ENCODE measurements around the gene TGFBR2. TPM values are rescaled to one million over a fixed set of nuclear protein-coding genes. Genes with fewer than 3 reads are reported as not detected.

Gene TGFBR2
- total RNA-seq, result 58.2 and 59.6 TPM in 2 replicates

GRCh38 chr3:30606301-30607031 lies at the start of gene TGFBR2:
TGFBR2 (plus strand) TSS chr3:30606601; CDS start chr3:30606884, 283 bp downstream.
- Mint-ChIP-seq H3K27ac (peak within 1 kb of the TSS; percentile 98), H3K4me3 (peak within 1 kb of the TSS; percentile 97), H3K4me1 (ENCODE audit: low read depth) (peaks cover 72% of the 10 kb centered on the region), H3K27me3 (ENCODE audit: insufficient read depth) (no peaks in the 10 kb centered on the region), H3K9me3 (no peaks in the 10 kb centered on the region), H3K36me3 (ENCODE audit: low read depth) (peaks cover 25% of the 10 kb centered on the region)
- intact Hi-C loops (cut with micrococcal nuclease), result loop anchor here (1.0 to 10.0 kb wide), 12 partner anchors 14 to 1422 kb away; no protein-coding TSS in a partner anchor
- DNase-seq (ENCODE audit: low spot score), result peak; percentile 81

- H3K27me3 Mint-ChIP-seq (ENCODE audit: insufficient read depth), result no peaks in the 10 kb centered on the region
Measured at GRCh38 chr3:30557746-30558303, 48.6 kb upstream of the TGFBR2 start.

GRCh38 chr3:30563956-30564355 lies 42.4 kb upstream of the TGFBR2 start:
- intact Hi-C loops (cut with micrococcal nuclease), result no loop called here
- Mint-ChIP-seq H3K4me3 (no peak overlapping the region), H3K4me1 (ENCODE audit: low read depth) (no peaks in the 10 kb centered on the region), H3K27ac (no peak overlapping the region), H3K36me3 (ENCODE audit: low read depth) (peaks cover 3% of the 10 kb centered on the region), H3K27me3 (ENCODE audit: insufficient read depth) (peaks cover 6% of the 10 kb centered on the region), H3K9me3 (peaks cover 13% of the 10 kb centered on the region)
- DNase-seq (ENCODE audit: low spot score), result no peak

More at GRCh38 chr3:30557746-30558303, 48.6 kb upstream of the TGFBR2 start:
- Mint-ChIP-seq H3K36me3 (ENCODE audit: low read depth) (peaks cover 3% of the 10 kb centered on the region), H3K27ac (no peak overlapping the region), H3K4me3 (no peak overlapping the region), H3K9me3 (peaks cover 4% of the 10 kb centered on the region), H3K4me1 (ENCODE audit: low read depth) (peaks cover 6% of the 10 kb centered on the region)
- DNase-seq (ENCODE audit: low spot score), result no peak
- intact Hi-C loops (cut with micrococcal nuclease), result no loop called here

GRCh38 chr3:30567139-30567753 lies 39.2 kb upstream of the TGFBR2 start:
- H3K27me3 Mint-ChIP-seq (ENCODE audit: insufficient read depth), result peaks cover 8% of the 10 kb centered on the region
- DNase-seq (ENCODE audit: low spot score), result no peak
- H3K4me1 Mint-ChIP-seq (ENCODE audit: low read depth), result no peaks in the 10 kb centered on the region
- H3K36me3 Mint-ChIP-seq (ENCODE audit: low read depth), result no peaks in the 10 kb centered on the region
- no peak overlapping the region for H3K27ac Mint-ChIP-seq
- intact Hi-C loops (cut with micrococcal nuclease), result no loop called here
- peaks cover 17% of the 10 kb centered on the region for H3K9me3 Mint-ChIP-seq
- no peak overlapping the region for H3K4me3 Mint-ChIP-seq

GRCh38 chr3:30576946-30577345 lies 29.5 kb upstream of the TGFBR2 start:
- H3K9me3 Mint-ChIP-seq, result peaks cover 5% of the 10 kb centered on the region
- no peaks in the 10 kb centered on the region for H3K27me3 Mint-ChIP-seq (ENCODE audit: insufficient read depth)
- peaks cover 2% of the 10 kb centered on the region for H3K36me3 Mint-ChIP-seq (ENCODE audit: low read depth)
- DNase-seq (ENCODE audit: low spot score), result no peak
- intact Hi-C loops (cut with micrococcal nuclease), result no loop called here
- no peak overlapping the region for H3K27ac Mint-ChIP-seq
- H3K4me3 Mint-ChIP-seq, result no peak overlapping the region
- H3K4me1 Mint-ChIP-seq (ENCODE audit: low read depth), result peaks cover 13% of the 10 kb centered on the region

- Mint-ChIP-seq H3K27me3 (ENCODE audit: insufficient read depth) (no peaks in the 10 kb centered on the region), H3K27ac (no peak overlapping the region), H3K9me3 (peaks cover 5% of the 10 kb centered on the region), H3K4me1 (ENCODE audit: low read depth) (peaks cover 13% of the 10 kb centered on the region), H3K4me3 (no peak overlapping the region), H3K36me3 (ENCODE audit: low read depth) (peaks cover 2% of the 10 kb centered on the region)
- intact Hi-C loops (cut with micrococcal nuclease), result no loop called here
- no peak for DNase-seq (ENCODE audit: low spot score)
Measured at GRCh38 chr3:30577788-30578187, 28.6 kb upstream of the TGFBR2 start.

GRCh38 chr3:30578479-30578878 lies 27.9 kb upstream of the TGFBR2 start:
- peaks cover 2% of the 10 kb centered on the region for H3K36me3 Mint-ChIP-seq (ENCODE audit: low read depth)
- DNase-seq (ENCODE audit: low spot score), result no peak
- H3K27me3 Mint-ChIP-seq (ENCODE audit: insufficient read depth), result no peaks in the 10 kb centered on the region
- H3K9me3 Mint-ChIP-seq, result peaks cover 5% of the 10 kb centered on the region
- intact Hi-C loops (cut with micrococcal nuclease), result no loop called here
- H3K27ac Mint-ChIP-seq, result no peak overlapping the region
- H3K4me3 Mint-ChIP-seq, result no peak overlapping the region
- H3K4me1 Mint-ChIP-seq (ENCODE audit: low read depth), result peaks cover 13% of the 10 kb centered on the region

- H3K4me1 Mint-ChIP-seq (ENCODE audit: low read depth), result peaks cover 13% of the 10 kb centered on the region
- H3K27ac Mint-ChIP-seq, result no peak overlapping the region
- H3K4me3 Mint-ChIP-seq, result no peak overlapping the region
- intact Hi-C loops (cut with micrococcal nuclease), result no loop called here
- H3K36me3 Mint-ChIP-seq (ENCODE audit: low read depth), result peaks cover 2% of the 10 kb centered on the region
- peaks cover 4% of the 10 kb centered on the region for H3K9me3 Mint-ChIP-seq
- H3K27me3 Mint-ChIP-seq (ENCODE audit: insufficient read depth), result no peaks in the 10 kb centered on the region
- DNase-seq (ENCODE audit: low spot score), result no peak
Measured at GRCh38 chr3:30578986-30579579, 27.3 kb upstream of the TGFBR2 start.

GRCh38 chr3:30581067-30581585 lies 25.3 kb upstream of the TGFBR2 start:
- Mint-ChIP-seq H3K4me1 (ENCODE audit: low read depth) (peaks cover 13% of the 10 kb centered on the region), H3K27ac (no peak overlapping the region), H3K27me3 (ENCODE audit: insufficient read depth) (no peaks in the 10 kb centered on the region), H3K9me3 (no peaks in the 10 kb centered on the region), H3K4me3 (no peak overlapping the region), H3K36me3 (ENCODE audit: low read depth) (peaks cover 2% of the 10 kb centered on the region)
- intact Hi-C loops (cut with micrococcal nuclease), result no loop called here
- DNase-seq (ENCODE audit: low spot score), result no peak

- H3K27me3 Mint-ChIP-seq (ENCODE audit: insufficient read depth), result no peaks in the 10 kb centered on the region
- H3K9me3 Mint-ChIP-seq, result no peaks in the 10 kb centered on the region
- no peak overlapping the region for H3K27ac Mint-ChIP-seq
- H3K4me3 Mint-ChIP-seq, result no peak overlapping the region
- intact Hi-C loops (cut with micrococcal nuclease), result no loop called here
- H3K36me3 Mint-ChIP-seq (ENCODE audit: low read depth), result peaks cover 2% of the 10 kb centered on the region
- peaks cover 13% of the 10 kb centered on the region for H3K4me1 Mint-ChIP-seq (ENCODE audit: low read depth)
- DNase-seq (ENCODE audit: low spot score), result no peak
Measured at GRCh38 chr3:30581982-30582381, 24.4 kb upstream of the TGFBR2 start.

- H3K27ac Mint-ChIP-seq, result no peak overlapping the region
- no peak overlapping the region for H3K4me3 Mint-ChIP-seq
- no peak for DNase-seq (ENCODE audit: low spot score)
- H3K9me3 Mint-ChIP-seq, result no peaks in the 10 kb centered on the region
- H3K27me3 Mint-ChIP-seq (ENCODE audit: insufficient read depth), result no peaks in the 10 kb centered on the region
- no peaks in the 10 kb centered on the region for H3K4me1 Mint-ChIP-seq (ENCODE audit: low read depth)
- intact Hi-C loops (cut with micrococcal nuclease), result no loop called here
- no peaks in the 10 kb centered on the region for H3K36me3 Mint-ChIP-seq (ENCODE audit: low read depth)
Measured at GRCh38 chr3:30583973-30584372, 22.4 kb upstream of the TGFBR2 start.

GRCh38 chr3:30585654-30586053 lies 20.7 kb upstream of the TGFBR2 start:
- Mint-ChIP-seq H3K4me1 (ENCODE audit: low read depth) (no peaks in the 10 kb centered on the region), H3K9me3 (no peaks in the 10 kb centered on the region), H3K27me3 (ENCODE audit: insufficient read depth) (no peaks in the 10 kb centered on the region), H3K4me3 (no peak overlapping the region), H3K27ac (no peak overlapping the region), H3K36me3 (ENCODE audit: low read depth) (no peaks in the 10 kb centered on the region)
- no peak for DNase-seq (ENCODE audit: low spot score)
- intact Hi-C loops (cut with micrococcal nuclease), result no loop called here

Data from activated T-helper 1 cell treated with anti-CD3 and anti-CD28 coated beads, Interleukin-12 subunit alpha, Interleukin-12 subunit beta, Interleukin-2, Interleukin-4 antibody, amounts not matched to agents 30 ng/mL and 10 ng/mL and 1 ng/mL, durations not matched to agents 14 hours and 24 hours and 36 hours (primary cell).